Stimulated activated CD8-positive, alpha-beta memory T cell treated with anti-CD3 and anti-CD28 coated beads, Interleukin-4, amount 100 ng/mL, for 24 hours (primary cell): ENCODE measurements around the gene TRIM65.

Source experiments
- DNase-seq: peaks from one replicate; pipeline ENCODE4 v3.0.0-alpha.2; 2020; ENCODE audit warnings: low read depth

Gene TRIM65, protein sequence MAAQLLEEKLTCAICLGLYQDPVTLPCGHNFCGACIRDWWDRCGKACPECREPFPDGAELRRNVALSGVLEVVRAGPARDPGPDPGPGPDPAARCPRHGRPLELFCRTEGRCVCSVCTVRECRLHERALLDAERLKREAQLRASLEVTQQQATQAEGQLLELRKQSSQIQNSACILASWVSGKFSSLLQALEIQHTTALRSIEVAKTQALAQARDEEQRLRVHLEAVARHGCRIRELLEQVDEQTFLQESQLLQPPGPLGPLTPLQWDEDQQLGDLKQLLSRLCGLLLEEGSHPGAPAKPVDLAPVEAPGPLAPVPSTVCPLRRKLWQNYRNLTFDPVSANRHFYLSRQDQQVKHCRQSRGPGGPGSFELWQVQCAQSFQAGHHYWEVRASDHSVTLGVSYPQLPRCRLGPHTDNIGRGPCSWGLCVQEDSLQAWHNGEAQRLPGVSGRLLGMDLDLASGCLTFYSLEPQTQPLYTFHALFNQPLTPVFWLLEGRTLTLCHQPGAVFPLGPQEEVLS

DNA sequence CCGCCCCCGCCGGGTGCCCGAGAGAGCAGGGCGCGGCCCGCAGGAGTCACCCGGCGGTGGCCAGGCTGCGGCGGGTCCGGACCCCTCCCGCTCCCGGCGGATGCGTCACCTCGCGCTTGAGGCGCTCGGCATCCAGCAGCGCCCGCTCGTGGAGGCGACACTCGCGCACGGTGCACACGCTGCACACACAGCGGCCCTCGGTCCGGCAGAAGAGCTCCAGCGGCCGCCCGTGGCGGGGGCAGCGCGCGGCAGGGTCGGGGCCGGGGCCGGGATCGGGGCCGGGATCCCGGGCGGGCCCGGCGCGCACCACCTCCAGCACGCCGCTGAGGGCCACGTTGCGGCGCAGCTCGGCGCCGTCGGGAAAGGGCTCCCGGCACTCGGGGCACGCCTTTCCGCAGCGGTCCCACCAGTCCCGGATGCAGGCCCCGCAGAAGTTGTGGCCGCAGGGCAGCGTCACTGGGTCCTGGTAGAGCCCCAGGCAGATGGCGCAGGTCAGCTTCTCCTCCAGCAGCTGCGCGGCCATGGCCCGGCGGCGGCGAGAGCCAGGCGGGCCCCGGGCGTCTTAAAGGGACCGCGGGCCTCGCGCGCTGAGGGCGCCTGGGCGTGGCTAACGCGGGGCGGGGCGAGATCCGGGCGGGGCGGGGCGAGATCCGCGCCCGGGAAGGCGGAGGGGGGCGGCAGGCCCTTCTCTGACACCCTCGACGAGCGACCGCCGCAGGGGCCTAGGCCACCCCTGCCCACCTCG is at the start of gene TRIM65:
TRIM65 (minus strand) TSS at position 537 of the 745 bp plus-strand sequence; CDS start at position 523, 14 bp downstream.
- peak; percentile 74 for DNase-seq

GRCh38 chr17:75945211-75945610 is 48.5 kb upstream of the TRIM65 start:
- DNase-seq, result no peak

GRCh38 chr17:75943491-75943890 is 46.7 kb upstream of the TRIM65 start:
- no peak for DNase-seq

DNA sequence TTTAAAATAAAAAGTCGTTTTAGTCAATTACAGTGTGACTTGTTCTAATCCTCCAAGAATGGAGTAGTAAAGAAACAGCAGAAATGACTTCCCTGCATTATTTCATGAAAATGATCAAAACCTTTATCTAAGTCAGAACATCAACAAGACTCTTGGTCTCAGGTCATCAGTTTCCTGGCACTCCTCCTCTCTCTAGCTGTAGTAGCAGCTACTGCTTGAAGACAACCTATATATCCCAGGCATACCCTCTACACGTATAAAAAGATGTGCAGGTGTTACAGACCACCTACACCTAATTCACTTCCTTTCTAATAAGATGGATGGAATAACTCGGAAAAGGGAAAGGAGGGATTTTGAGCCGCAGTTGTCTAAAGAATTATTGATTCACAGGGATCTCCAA is 45.7 kb upstream of the TRIM65 start:
- no peak for DNase-seq

DNA sequence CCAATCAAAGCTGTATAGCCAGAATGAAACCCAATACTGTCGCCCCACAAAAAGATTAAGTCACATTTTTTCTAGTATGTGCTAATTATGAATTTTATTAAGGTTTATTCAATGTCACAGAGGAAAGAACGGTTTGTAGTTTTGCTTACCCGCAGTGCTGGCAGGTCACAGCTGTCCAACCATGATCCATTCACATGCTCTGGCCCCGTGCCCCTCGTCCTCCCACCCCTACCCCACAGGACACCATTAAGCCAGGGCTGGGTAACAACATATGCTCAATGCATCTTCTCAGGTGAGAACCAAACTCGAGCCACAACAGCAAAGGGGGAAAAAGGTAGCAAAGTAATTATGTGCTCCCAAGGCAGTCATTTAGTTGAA is 44.7 kb upstream of the TRIM65 start:
- no peak for DNase-seq

DNA sequence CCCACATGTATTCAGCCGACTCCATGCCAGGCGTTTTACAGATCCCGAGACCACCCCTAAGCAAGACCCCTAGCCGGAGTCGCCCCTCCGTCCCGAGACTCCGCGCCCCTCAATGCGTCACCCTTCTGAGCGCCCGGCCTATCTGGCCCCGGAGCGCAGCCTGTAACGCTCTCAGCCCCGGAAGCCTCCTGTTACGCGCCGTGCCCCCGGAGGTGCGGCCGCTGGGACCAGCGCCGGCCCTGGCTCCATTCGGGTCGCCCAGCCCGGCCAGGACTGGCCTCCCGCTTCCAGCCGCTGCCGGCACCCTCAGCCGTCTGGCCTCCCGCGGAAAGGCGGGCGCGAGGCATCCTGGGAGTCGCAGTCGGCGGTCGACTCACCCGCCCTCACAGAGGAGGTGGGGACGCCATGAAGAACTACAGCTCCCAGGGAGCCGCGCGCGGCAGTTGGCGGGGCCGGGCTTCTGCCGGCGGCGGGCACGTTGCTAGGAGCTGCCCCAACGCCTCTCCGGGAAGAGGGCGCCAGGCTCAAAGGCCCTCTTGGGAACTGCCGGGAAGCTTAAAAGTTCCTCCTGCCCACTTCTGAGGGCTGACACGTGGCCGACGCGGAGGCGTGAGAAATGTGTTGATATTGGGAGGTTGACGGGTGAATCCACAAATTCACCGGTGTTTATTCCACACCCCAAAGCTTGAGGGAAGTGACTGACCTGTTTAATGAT is 44.1 kb upstream of the TRIM65 start, which contains the start of gene FBF1:
FBF1 (minus strand) TSS at position 316 of the 715 bp plus-strand sequence. CDS start 2,893 bp downstream, outside the sequence.
- DNase-seq, result peak; percentile 86

DNA sequence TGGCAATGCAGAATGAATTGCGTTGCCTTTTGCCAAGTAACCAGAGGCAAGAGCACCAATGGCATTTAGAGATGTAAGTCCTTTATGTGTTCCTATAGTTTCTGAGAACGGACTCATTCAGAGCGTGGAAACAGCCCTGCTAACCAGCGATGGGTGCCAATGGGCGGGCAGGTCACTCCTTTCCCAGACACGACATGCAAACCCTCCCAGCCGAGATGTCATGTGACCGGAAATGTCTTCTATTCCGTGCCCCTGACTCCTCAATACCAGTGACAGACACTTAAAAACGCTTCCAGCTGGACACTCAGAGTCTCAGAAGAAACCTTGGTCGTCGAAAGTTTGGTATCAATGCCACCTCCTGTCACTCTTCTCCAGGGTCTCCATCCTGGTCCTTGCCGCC is 40.9 kb upstream of the TRIM65 start:
- no peak for DNase-seq

DNA sequence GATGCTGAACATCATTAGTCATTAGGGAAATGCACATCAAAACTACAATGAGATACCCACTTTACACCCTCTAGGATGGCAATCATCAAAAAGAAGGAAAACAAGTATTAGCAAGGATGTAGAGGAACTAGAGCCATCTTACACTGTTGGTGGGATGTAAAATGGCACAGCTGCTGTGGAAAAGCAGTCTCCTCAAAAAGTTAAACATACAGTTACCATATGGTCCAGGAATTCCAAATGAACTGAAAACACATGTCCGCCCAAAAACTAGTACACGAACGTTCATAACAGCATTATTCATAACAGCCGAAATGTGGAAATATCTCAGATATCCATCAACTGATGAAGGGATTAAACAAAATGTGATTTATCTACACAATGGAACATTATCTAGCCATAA is 37.1 kb upstream of the TRIM65 start:
- no peak for DNase-seq

DNA sequence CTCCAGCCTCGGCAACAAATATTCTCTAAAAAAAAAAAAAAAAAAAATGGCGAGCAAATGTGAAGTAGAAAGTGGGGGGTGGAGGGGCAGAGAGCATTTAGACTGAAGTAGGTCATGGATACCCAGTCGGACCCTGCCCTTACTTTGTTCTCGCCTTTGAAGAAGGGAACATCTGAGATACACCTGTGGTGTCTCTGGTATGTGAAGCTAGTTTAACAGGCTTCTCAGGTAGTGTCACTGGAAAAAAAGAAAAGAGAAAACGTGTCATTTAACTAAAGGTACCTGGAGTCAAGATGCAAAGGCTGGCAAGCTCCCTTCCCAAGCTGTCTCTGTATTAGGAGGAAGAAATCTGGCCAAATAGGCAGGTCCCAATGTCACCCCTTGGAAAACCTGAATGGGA is 36.1 kb upstream of the TRIM65 start:
- no peak for DNase-seq

- DNase-seq, result no peak
Observed at GRCh38 chr17:75931062-75931461, 34.3 kb upstream of the TRIM65 start.

GRCh38 chr17:75927286-75927922 is 30.7 kb upstream of the TRIM65 start:
- no peak for DNase-seq

GRCh38 chr17:75926456-75926855 is 29.7 kb upstream of the TRIM65 start:
- no peak for DNase-seq

DNA sequence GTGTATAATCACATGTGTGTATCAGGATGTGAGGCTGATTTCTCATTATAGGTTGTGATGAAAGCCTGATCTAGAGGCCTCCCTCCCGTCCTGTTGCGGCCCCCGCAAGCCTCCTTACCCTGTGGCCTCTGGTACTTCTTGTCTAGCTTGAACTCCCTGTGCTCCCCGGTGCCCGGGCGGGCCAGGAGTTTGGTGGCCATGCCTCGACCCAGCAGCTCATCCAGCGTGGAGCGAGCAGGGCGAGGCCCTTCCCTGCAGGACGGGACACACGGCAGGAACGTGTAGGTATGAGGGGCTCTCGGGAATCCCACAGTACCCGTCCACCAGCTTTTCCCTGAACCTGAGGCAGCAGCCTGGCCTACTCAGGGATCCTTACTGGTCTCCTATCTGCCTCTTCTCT is 29.2 kb upstream of the TRIM65 start:
- no peak for DNase-seq

GRCh38 chr17:75925103-75925502 is 28.4 kb upstream of the TRIM65 start:
- no peak for DNase-seq

DNA sequence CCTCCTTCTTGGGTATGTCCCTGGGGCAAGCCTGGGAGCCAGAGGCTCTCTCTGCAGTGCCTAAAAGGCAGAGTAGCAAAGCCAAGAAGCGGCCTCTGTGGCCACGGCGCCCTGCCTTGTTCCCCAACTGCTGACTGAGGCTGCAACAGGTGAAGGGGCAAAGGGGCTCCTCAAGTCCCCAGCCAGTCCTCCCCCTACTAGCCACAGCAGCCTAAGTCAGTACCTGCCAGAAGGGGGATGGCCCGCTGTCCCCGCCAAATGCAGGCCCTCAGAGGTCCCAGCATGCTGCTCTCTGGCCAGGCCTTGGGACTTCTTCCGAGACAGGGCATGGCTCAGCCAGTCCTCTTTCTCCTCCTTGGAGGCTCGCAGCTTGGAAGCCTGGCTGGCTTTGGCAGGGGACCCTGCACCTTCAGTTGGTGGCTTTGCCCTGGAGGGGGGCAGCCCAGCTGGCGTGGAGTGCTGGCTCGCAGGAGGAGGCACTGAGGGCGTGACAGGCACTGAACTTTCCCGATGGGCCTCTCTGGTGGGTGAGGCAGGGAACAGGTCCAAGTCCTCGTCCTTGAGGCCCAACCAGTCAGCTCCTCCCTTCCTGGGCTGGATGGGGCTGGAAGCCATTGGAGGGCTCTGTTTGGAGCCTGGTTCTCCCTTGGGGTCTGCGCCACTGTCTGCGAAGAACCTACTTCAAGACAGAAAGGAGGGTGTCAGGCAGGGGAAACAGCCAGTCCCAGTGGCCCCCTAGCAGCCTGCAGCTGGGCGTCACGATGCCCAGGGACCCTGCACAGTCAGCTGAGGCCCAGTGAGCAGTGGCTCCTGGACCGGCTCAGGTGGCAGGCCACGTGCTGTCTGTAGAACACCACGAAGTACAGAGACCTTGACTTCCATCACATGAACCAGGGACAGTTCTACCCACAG is 26.5 kb upstream of the TRIM65 start:
- no peak for DNase-seq

DNA sequence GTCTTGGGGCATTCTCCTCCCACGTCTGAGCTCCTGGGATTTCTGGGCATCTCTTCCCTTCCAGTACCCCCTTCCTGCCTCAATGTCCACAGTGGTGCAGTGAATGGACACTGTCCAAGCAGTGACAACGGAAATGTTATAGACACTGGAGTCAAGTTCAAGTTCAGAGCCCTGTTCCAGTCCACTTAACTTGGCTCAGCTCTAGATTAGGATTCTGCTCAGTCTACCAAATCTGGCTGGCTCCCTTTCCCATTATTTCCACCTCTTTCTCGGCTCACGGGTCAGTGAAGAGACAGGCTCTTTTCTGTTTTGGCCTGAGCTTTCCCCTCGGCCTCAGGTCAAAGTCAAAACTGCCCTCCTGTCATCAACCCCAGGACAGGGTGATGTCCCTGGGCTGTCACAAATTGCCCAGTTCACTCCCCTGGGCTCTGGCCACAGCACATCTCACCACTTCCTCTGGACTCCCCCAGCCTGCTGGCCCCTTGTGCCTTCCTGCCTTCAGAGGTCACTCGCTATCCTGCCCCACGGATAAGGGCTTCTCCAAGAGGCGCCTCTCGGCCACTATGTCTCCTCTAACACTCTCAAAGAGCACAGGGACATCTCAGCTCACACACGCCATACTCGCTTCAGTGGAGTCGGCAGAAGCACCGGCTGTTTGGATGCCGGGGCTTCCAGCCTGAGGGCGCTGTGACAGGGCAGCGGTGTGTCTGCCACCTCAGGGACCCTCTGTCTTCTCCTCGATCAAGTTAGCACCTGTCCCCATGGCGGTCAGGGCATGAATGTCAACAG is 25.6 kb upstream of the TRIM65 start:
- DNase-seq, result no peak

GRCh38 chr17:75921596-75921995 is 24.8 kb upstream of the TRIM65 start:
- DNase-seq, result no peak

DNA sequence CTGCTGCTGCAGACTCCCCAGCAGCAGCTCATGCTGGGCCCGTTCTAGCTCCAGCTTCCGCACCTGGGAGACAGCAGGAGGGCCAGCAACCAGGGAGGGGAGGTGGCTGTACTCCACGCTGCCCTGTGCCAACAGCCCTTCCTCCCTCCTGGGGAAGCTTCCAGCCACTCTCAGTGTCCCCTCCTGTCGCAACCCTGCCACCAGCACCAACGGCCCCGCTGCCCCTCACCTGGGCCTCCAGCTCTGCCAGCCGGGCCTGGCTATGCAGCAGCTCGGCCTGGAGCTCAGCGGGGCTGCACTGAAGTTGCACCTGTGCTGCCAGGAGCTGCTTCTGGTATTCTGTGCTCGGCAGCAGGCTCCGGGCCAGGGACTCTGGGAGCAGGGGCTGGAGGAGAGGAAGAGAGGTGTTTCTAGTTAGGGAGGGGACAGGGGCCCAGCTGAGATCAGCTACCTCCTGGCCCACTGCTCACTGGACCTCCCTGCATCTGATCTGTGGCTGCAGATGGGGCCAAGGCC is 23.4 kb upstream of the TRIM65 start:
- DNase-seq, result no peak

DNA sequence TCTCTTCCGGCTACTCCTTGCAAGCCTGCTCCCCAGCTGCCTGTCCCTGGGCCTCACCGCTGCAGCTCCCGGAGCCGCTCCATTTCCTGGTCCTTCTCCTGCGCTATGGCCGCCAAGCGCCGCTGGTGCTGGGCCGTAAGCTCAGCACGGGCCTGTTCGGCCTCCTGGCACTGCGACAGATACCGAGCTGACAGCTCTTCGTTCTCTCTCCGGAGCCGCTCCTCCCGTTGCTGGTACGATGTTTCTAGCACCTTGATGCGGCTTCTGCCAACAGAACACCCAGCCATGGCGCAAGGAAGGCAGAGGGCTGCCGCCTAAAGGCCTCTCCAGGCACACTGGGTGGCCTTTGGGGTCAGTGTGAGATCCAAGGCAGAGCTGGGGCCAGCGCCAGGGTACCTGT is 22.9 kb upstream of the TRIM65 start:
- DNase-seq, result no peak

GRCh38 chr17:75917917-75918445 is 21.2 kb upstream of the TRIM65 start:
- no peak for DNase-seq
